HG03196 (cell line): ENCODE results near the gene MMP14.
"Not testable (repeated sequence)": the region's sequence is repeated elsewhere in the genome, so short reads cannot be mapped to it uniquely, and the experiment has no call there.

ENCODE experiments used
- ATAC-seq: cut with Tn5 transposase; IDR thresholded peaks from one replicate; pipeline ENCODE4 v1.9.1; 2021; ENCODE audit not compliant: unreplicated experiment

MMP14 gene

GRCh38 chr14:22841769-22842168, 5.4 kb downstream of the MMP14 start:
- ATAC-seq = no peak

GRCh38 chr14:22842211-22843122, 6.1 kb downstream of the MMP14 start:
- no peak for ATAC-seq

GRCh38 chr14:22843123-22843925, 6.9 kb downstream of the MMP14 start:
- no peak for ATAC-seq

GRCh38 chr14:22844221-22845102, 8.1 kb downstream of the MMP14 start:
- ATAC-seq = no peak

- ATAC-seq = no peak
Measured at GRCh38 chr14:22845103-22845394, 8.7 kb downstream of the MMP14 start.

GRCh38 chr14:22845821-22846625, 9.6 kb downstream of the MMP14 start:
- ATAC-seq = no peak

- no peak for ATAC-seq
Measured at GRCh38 chr14:22846811-22847307, 10.5 kb downstream of the MMP14 start.

GRCh38 chr14:22847661-22848341, 11.4 kb downstream of the MMP14 start:
- no peak for ATAC-seq

GRCh38 chr14:22848351-22849164, 12.2 kb downstream of the MMP14 start:
- ATAC-seq = no peak

- ATAC-seq = no peak
Measured at GRCh38 chr14:22849212-22849819, 12.9 kb downstream of the MMP14 start.

GRCh38 chr14:22850944-22851764, 14.8 kb downstream of the MMP14 start:
- ATAC-seq = no peak

- not testable (repeated sequence) for ATAC-seq
Measured at GRCh38 chr14:22852178-22852577, 15.8 kb downstream of the MMP14 start.

GRCh38 chr14:22852599-22852939, 16.2 kb downstream of the MMP14 start:
- no peak for ATAC-seq

GRCh38 chr14:22852940-22853767, 16.8 kb downstream of the MMP14 start:
- ATAC-seq = peak; percentile 62

GRCh38 chr14:22854296-22854695, 17.9 kb downstream of the MMP14 start:
- not testable (repeated sequence) for ATAC-seq

GRCh38 chr14:22854963-22855724, 18.8 kb downstream of the MMP14 start:
- ATAC-seq = no peak
